HG03139 (cell line): ENCODE data around the gene BDKRB2.

Experiments used
- ATAC-seq: cut with Tn5 transposase; IDR thresholded peaks from one replicate; pipeline ENCODE4 v1.9.1; 2021; ENCODE audit not compliant: unreplicated experiment

BDKRB2 gene

GRCh38 chr14:96268431-96269358 lies 64.1 kb downstream of the BDKRB2 start:
- ATAC-seq, result no peak

GRCh38 chr14:96269359-96269710 lies 64.7 kb downstream of the BDKRB2 start:
- ATAC-seq, result no peak

DNA sequence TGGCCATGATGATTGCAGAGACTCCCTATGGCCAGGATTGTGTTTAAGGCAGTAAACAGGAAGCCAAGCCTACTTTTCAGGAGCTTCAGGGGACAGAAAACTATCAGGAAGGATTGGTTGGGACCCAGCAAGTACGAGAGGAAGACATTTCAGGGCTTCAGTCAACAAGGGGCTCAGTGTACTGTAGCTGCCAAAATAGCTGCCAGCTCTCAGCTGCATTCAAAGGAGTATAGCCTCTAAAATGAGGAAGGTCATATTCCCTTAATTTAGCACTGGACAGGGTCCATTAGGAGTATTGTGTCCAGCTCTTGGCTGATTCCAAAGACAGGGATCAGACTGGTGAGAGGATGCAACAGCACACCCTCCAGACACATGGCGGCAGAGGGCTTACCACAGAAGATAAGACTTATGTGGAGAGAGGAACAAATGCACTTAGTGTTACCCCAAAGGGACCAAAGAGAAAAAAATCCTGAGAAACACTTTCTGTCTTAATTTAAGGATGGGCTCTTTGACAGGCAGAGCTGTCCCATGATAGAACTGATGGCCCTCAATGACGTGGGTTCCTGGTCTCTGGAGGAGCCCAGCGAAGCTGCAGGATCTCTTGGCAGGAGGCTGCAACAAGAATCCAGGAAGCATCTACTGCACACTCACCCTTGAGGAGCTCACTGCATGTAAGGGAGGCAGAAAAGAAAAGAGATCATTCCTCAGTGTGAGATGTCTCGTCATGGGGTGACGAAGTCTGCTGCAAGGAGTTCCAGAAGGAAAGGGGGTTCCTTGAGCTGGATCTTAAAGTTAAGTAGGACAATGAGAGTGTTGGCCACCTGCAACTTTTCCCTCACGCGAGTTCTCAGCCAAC lies 66.2 kb downstream of the BDKRB2 start:
- no peak for ATAC-seq

DNA sequence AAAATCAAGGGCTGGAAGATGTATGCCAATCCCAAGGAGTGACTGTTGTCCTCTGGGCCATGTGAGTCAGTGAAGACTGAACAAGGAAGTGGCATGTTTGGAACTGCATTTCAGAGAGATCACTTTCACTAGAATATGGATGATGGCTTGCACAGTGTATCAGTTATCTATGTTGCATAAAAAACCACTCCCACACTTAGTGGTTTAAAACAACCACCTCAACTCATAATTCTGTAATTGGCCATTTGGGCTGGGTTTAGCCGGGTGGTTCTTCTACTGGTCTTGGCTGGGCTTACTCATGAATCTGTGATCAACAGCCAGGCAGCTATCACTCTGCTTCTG lies 66.8 kb downstream of the BDKRB2 start:
- ATAC-seq, result no peak

DNA sequence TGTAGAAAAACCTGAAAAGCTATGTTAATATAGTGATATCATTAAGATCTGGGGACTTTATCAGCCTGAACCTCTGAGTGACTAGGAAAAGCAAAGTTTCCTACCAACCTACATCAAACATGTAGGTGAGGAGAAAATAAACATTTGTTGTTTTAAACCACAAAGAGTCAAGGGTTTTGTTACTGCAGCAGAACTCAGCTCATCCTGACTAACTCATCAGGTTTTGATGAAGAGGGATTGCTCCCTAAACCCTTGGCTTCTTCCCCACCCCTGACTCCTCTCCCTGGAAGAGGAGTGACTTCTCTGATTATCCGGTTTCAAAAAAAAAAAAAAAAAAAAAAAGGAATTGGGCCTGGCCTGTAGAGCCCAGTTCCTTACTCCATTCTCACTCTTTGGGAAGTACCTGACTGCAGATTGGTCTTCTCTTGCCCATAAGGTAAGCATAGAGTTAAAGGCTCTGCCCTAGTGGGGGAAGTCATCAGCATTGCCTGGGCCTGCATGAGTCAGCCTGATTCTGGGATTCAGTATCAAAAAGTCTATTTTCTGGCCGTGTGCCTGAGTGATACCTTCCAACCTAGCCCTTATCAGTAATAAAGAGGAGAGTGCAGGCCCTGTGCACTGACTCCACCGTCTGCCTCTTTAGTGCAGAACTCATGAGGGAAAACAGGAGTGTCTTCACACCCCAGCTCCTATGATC lies 68.3 kb downstream of the BDKRB2 start:
- no peak for ATAC-seq

GRCh38 chr14:96273629-96274028 lies 69.0 kb downstream of the BDKRB2 start:
- no peak for ATAC-seq

GRCh38 chr14:96274122-96274521 lies 69.5 kb downstream of the BDKRB2 start:
- no peak for ATAC-seq

DNA sequence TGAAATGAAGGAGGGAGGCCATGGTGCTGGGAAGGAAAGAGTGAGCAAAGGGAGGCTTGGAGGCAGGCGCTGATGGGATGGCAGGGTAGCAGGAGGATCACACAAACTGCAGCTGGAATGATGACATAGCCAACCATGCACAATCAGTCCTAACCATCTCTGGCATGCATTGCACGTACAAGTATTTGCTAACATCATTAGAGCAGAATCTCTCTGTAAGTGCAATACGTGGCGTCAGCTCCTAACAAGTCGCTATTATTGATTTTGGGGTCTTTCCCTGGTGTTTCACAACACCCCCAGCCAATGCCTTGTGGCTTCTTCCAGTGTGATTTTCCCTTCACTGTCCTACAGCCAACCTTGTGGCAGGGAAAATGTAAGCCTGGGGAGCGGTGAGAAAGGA lies 69.9 kb downstream of the BDKRB2 start:
- ATAC-seq, result no peak

GRCh38 chr14:96275177-96276112 lies 70.8 kb downstream of the BDKRB2 start:
- ATAC-seq, result no peak

- no peak for ATAC-seq
Measured at GRCh38 chr14:96277890-96278289, 73.3 kb downstream of the BDKRB2 start.

DNA sequence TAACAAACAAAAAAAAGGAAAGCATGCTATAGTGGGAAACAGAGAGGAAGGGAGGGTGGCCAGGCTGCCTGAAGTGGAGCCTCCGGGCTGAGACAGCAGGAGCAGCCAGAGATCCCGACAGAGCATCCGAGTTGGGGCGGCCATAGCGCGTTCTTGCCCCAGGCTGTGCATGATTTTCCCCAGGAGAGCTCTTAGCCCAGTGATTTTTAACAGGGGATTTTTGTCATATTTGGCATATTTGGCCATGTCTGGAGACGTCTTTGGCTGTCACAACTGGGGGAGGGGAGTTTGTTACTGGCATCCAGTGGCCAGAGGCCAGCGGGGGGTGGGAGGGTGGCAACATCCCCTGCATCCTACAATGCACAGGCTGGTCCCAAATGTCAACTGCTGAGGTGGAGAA lies 74.9 kb downstream of the BDKRB2 start:
- no peak for ATAC-seq

DNA sequence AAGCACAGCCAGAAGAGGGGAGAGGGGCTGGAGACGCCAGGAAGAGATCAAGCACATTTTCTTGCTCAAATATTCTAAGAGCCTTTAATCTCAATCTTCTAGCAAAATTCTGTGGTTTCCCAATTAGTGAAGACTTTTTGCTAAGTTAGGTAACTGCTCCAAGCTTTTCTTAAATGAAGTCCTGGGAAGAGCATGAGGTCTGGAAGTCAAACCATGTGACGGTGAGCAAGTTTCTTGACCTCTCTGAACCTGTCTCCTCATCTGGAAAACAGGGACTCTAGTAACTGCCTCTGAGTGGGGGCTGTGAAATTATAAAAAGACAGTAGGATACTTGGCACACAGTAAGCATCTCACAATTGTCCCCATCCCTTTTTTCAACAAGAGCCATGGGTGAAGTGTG lies 75.5 kb downstream of the BDKRB2 start:
- ATAC-seq, result no peak

DNA sequence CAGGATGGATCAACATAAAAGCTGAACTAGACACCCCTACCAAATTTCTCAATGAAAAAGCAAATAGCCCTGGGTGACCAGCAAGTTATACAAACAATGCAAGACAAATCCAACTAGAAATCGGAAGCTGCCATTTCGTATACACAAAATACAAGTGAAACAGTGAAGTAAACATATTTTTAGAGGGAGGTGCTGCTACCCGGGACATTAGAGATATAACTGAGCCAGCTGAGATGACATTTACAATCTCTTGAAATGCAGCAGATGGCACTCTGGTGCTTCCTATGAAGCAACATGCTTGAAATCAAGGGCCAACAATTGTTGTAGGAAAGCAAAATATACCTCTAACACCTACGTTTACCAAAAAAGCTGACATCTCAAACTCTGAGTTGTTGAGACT lies 76.8 kb downstream of the BDKRB2 start:
- ATAC-seq, result no peak

DNA sequence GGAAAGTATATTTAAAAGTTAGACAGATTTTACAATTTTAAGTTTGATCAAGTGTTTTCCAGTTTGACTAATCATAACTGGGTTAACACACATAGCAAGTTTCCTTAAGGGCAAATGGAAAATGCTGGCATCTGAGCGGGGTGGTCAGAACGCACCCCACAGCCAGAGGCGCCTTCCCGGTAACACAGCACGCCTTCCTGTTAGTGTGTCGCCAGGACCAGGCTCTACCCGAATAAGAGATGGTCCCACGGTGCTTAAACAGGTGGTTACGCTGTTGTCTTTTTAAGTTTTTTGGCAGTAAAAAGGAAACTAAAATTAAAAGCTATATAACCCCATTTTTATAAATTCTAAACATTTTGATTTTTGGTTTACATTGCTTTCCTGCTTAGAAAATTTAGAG lies 79.4 kb downstream of the BDKRB2 start:
- no peak for ATAC-seq

DNA sequence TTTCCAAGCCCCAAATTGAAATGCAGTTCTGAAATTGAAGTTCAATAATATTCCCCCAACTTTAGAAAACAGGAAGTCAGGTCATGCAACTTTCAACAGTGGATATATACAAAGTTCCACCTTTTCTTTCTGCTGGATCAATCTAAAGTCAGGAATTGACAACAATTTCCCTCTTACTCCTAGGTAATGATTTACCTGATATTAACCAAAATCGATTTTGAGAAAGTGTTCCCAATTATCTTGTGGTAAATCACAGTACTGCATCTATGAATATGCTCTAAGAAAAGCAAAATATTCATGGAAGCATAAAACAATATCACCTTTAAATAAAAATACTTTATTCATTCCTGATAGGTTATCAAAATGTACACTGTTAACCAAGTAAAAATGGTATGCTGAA lies 79.8 kb downstream of the BDKRB2 start:
- no peak for ATAC-seq

GRCh38 chr14:96285667-96286066 lies 81.0 kb downstream of the BDKRB2 start:
- no peak for ATAC-seq

GRCh38 chr14:96286251-96286650 lies 81.6 kb downstream of the BDKRB2 start:
- ATAC-seq, result no peak

DNA sequence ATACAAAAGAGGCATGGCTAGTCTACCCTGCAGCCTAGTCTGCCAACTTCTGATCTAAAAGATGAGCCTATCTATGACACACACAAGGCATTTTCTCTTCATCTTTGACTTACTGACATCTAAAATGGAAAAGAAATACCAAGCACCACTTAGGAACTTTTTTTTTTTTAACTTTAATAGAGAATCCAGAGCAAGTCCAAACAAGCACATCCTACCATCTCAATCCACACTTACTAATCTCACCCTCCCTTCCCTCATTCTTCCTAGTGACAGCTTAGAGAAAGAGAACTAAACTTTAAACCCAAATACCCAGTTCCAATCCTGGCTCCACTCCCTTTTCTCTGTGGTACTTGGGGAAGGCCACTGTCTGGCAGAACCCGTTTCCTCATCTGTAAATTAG lies 83.2 kb downstream of the BDKRB2 start:
- no peak for ATAC-seq
